ENCODE data around the gene LRFN2.

LRFN2 gene

GRCh38 chr6:40476673-40477072, 110.5 kb downstream of the LRFN2 start:
- no peak for TF ChIP-seq CTCF (conservative IDR thresholded peaks at IDR 0.05; ENCODE audit: low read length)
- no peak for DNase-seq (ENCODE audit: low read depth)
- H3K4me3 ChIP-seq (ENCODE audit: low read length), result no peak overlapping the region

GRCh38 chr6:40474937-40475336, 112.2 kb downstream of the LRFN2 start:
- TF ChIP-seq CTCF (conservative IDR thresholded peaks at IDR 0.05; ENCODE audit: low read length), result no peak
- DNase-seq (ENCODE audit: low read depth), result no peak
- no peak overlapping the region for H3K4me3 ChIP-seq (ENCODE audit: low read length)

- DNase-seq (ENCODE audit: low read depth), result no peak
- H3K4me3 ChIP-seq (ENCODE audit: low read length), result no peak overlapping the region
- no peak for TF ChIP-seq CTCF (conservative IDR thresholded peaks at IDR 0.05; ENCODE audit: low read length)
Observed at GRCh38 chr6:40473026-40473425, 114.1 kb downstream of the LRFN2 start.

- H3K4me3 ChIP-seq (ENCODE audit: low read length), result no peak overlapping the region
- DNase-seq (ENCODE audit: low read depth), result no peak
- TF ChIP-seq CTCF (conservative IDR thresholded peaks at IDR 0.05; ENCODE audit: low read length), result no peak
Observed at GRCh38 chr6:40472353-40472752, 114.8 kb downstream of the LRFN2 start.

GRCh38 chr6:40471243-40471642, 115.9 kb downstream of the LRFN2 start:
- DNase-seq (ENCODE audit: low read depth), result no peak
- no peak for TF ChIP-seq CTCF (conservative IDR thresholded peaks at IDR 0.05; ENCODE audit: low read length)
- H3K4me3 ChIP-seq (ENCODE audit: low read length), result no peak overlapping the region

- no peak for DNase-seq (ENCODE audit: low read depth)
- H3K4me3 ChIP-seq (ENCODE audit: low read length), result no peak overlapping the region
- no peak for TF ChIP-seq CTCF (conservative IDR thresholded peaks at IDR 0.05; ENCODE audit: low read length)
Observed at GRCh38 chr6:40469323-40469722, 117.8 kb downstream of the LRFN2 start.

- no peak for DNase-seq (ENCODE audit: low read depth)
- H3K4me3 ChIP-seq (ENCODE audit: low read length), result no peak overlapping the region
- no peak for TF ChIP-seq CTCF (conservative IDR thresholded peaks at IDR 0.05; ENCODE audit: low read length)
Observed at GRCh38 chr6:40466986-40467539, 120.1 kb downstream of the LRFN2 start.

Data from AG10803 (cell line).